ENCODE measurements around the gene AGAP2.
A peak's percentile ranks its signal among the peaks of the same experiment; 100 is the strongest.

Gene AGAP2

DNA sequence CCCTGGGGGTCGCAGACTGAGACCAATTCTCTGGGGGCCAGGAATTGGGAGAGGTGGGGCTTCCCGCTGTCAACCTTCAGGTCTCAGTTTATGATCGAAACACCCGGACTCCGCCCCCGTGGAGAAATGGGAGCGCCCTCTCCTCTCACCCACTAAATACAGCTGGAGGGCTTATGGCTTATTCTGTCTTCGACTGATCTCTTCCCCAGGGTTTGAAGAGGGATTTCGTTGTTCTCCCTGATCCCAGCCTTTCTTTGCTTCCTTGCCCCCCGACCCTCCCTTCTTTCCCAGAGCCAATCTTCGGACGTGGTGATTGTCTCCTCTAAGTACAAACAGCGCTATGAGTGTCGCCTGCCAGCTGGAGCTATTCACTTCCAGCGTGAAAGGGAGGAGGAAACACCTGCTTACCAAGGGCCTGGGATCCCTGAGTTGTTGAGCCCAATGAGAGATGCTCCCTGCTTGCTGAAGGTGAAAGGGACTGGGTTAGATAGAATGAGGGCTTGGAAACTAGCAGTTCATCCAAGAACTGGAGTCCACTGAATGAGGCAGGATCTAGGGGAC, 44.0 kb downstream of the AGAP2 start (continued):
- TF ChIP-seq, protein P1, sequence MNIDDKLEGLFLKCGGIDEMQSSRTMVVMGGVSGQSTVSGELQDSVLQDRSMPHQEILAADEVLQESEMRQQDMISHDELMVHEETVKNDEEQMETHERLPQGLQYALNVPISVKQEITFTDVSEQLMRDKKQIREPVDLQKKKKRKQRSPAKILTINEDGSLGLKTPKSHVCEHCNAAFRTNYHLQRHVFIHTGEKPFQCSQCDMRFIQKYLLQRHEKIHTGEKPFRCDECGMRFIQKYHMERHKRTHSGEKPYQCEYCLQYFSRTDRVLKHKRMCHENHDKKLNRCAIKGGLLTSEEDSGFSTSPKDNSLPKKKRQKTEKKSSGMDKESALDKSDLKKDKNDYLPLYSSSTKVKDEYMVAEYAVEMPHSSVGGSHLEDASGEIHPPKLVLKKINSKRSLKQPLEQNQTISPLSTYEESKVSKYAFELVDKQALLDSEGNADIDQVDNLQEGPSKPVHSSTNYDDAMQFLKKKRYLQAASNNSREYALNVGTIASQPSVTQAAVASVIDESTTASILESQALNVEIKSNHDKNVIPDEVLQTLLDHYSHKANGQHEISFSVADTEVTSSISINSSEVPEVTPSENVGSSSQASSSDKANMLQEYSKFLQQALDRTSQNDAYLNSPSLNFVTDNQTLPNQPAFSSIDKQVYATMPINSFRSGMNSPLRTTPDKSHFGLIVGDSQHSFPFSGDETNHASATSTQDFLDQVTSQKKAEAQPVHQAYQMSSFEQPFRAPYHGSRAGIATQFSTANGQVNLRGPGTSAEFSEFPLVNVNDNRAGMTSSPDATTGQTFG (tag by site-specific recombination; IDR thresholded peaks at IDR 0.05; ENCODE audit: borderline replicate concordance) = no peak
- TF ChIP-seq ZBTB20 (tag by site-specific recombination; IDR thresholded peaks at IDR 0.05) (peak; percentile 12; the same call in 1 of the 2 replicates), ZNF324 (tag by site-specific recombination; IDR thresholded peaks at IDR 0.05) (no peak), ZNF830 (tag by site-specific recombination; IDR thresholded peaks at IDR 0.05; ENCODE audit: low read depth) (no peak), ZNF707 (tag by site-specific recombination; IDR thresholded peaks at IDR 0.05) (no peak), ZNF837 (tag by site-specific recombination; IDR thresholded peaks at IDR 0.05) (no peak)

DNA sequence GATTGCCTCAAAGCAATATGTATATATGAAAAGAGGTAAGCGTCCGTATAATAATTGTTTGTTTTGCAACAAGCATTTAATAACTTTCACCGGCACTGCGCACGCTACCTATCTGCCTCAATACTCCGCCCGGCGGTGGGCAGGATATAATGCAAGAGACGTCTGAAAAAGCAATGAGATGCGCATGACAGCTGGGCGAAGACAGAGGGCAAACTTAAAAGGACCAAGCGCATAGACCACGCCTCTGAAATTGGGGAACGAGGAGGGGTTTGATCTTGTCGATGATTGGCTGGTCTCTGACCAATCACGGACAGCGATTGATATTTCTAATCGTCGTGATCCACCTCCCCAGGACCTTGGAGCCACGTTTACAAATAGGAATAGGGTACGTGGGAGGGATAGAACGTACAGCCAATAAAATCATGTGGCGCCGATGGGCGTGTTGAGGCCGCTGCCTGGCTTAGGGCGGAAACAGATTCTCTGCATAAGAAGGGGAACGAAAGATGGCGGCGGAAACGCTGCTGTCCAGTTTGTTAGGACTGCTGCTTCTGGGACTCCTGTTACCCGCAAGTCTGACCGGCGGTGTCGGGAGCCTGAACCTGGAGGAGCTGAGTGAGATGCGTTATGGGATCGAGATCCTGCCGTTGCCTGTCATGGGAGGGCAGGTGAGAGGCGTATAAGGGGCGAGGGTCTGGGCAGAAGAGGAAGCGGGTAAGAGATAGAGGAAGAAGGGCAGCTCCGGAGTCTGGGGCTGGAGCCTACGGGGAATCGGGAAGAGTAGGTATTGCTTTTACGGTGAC, 44.7 kb downstream of the AGAP2 start, which contains the start of gene OS9:
Gene OS9 (plus strand): TSS at position 474 of the 800 bp plus-strand sequence. CDS start 30 bp downstream, at position 504.
- POLR2A ChIA-PET = interaction anchor here (0.5 kb wide), 1 partner anchor 263 kb away, joined by 5 read pairs; the partner anchor contains the start of gene R3HDM2
- Histone ChIP-seq H3K27ac (ENCODE audit: extremely low read depth, low read depth, low read length) (no peak within 1 kb of the TSS; the same call in 1 of the 2 replicates), H3K36me3 (ENCODE audit: control insufficient read depth in 2 of 2, insufficient read depth in 1 of 2, low read length in 2 of 2) (peaks cover 5 to 31% of the 10 kb centered on the region in 2 experiments; a peak in 2 of 3 replicates), H3K9me3 (ENCODE audit: control insufficient read depth, insufficient read depth, low read depth, low read length) (no peaks in the 10 kb centered on the region), H3K4me3 (ENCODE audit: low read depth, low read length) (peak within 1 kb of the TSS; percentile 87), H3K4me1 (ENCODE audit: control insufficient read depth, insufficient read depth, low read length) (peaks cover 3% of the 10 kb centered on the region; the same call in 1 of the 2 replicates)
- CTCF ChIA-PET = interaction anchor here (0.6 to 2.5 kb wide), 12 partner anchors 9 to 500 kb away, joined by 3 to 12 read pairs (median 4); partner anchors contain the start of gene B4GALNT1
- TF ChIP-seq ZEB2 (tag by site-specific recombination; IDR thresholded peaks at IDR 0.05) = peak; percentile 44; the same call in 1 of the 2 replicates
- TF ChIP-seq ZBTB17 (tag by site-specific recombination; IDR thresholded peaks at IDR 0.05) = peak; percentile 85
- TF ChIP-seq ZNF394 (tag by site-specific recombination; IDR thresholded peaks at IDR 0.05; ENCODE audit: borderline replicate concordance) = peak; percentile 33; the same call in 1 of the 2 replicates
- peak; percentile 36; the same call in 1 of the 2 replicates for TF ChIP-seq ZNF341 (tag by site-specific recombination; IDR thresholded peaks at IDR 0.05; ENCODE audit: low read depth)
- peak; percentile 95 for TF ChIP-seq KLF9 (tag by site-specific recombination; IDR thresholded peaks at IDR 0.05; ENCODE audit: low read depth)
- TF ChIP-seq KLF10 (tag by site-specific recombination; IDR thresholded peaks at IDR 0.05) = peak; percentile 95
- TF ChIP-seq ZNF529 (tag by site-specific recombination; IDR thresholded peaks at IDR 0.05; ENCODE audit: insufficient replicate concordance) = no peak
- peak; percentile 97 for TF ChIP-seq ZNF335 (tag by site-specific recombination; conservative IDR thresholded peaks at IDR 0.05)
- 0 out of 2 replicates have a peak, but pooled peaks have one; percentile 10 for TF ChIP-seq GLIS2 (tag by site-specific recombination; IDR thresholded peaks at IDR 0.05)
- TF ChIP-seq, protein P2, sequence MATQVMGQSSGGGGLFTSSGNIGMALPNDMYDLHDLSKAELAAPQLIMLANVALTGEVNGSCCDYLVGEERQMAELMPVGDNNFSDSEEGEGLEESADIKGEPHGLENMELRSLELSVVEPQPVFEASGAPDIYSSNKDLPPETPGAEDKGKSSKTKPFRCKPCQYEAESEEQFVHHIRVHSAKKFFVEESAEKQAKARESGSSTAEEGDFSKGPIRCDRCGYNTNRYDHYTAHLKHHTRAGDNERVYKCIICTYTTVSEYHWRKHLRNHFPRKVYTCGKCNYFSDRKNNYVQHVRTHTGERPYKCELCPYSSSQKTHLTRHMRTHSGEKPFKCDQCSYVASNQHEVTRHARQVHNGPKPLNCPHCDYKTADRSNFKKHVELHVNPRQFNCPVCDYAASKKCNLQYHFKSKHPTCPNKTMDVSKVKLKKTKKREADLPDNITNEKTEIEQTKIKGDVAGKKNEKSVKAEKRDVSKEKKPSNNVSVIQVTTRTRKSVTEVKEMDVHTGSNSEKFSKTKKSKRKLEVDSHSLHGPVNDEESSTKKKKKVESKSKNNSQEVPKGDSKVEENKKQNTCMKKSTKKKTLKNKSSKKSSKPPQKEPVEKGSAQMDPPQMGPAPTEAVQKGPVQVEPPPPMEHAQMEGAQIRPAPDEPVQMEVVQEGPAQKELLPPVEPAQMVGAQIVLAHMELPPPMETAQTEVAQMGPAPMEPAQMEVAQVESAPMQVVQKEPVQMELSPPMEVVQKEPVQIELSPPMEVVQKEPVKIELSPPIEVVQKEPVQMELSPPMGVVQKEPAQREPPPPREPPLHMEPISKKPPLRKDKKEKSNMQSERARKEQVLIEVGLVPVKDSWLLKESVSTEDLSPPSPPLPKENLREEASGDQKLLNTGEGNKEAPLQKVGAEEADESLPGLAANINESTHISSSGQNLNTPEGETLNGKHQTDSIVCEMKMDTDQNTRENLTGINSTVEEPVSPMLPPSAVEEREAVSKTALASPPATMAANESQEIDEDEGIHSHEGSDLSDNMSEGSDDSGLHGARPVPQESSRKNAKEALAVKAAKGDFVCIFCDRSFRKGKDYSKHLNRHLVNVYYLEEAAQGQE (tag by site-specific recombination; IDR thresholded peaks at IDR 0.05) = peak; percentile 93
- peak; percentile 73 for TF ChIP-seq ZFHX2 (tag by site-specific recombination; conservative IDR thresholded peaks at IDR 0.05)
- TF ChIP-seq ZFP37 (tag by site-specific recombination; IDR thresholded peaks at IDR 0.05) = 0 out of 2 replicates have a peak, but pooled peaks have one; percentile 29
- no peak for TF ChIP-seq HOXA7 (CRISPR knock-in tag; IDR thresholded peaks at IDR 0.05; ENCODE audit: borderline replicate concordance)
- peak; percentile 81 for TF ChIP-seq KLF8 (tag by site-specific recombination; IDR thresholded peaks at IDR 0.05)
- TF ChIP-seq ZNF571 (tag by site-specific recombination; IDR thresholded peaks at IDR 0.05) = no peak
- TF ChIP-seq ZNF132 (tag by site-specific recombination; IDR thresholded peaks at IDR 0.05; ENCODE audit: borderline replicate concordance) = no peak
- peak; percentile 94 for TF ChIP-seq KLF16 (tag by site-specific recombination; IDR thresholded peaks at IDR 0.05)
- TF ChIP-seq GLI2 (tag by site-specific recombination; IDR thresholded peaks at IDR 0.05; ENCODE audit: borderline replicate concordance, low read depth) = no peak
- TF ChIP-seq EGR2 (tag by site-specific recombination; IDR thresholded peaks at IDR 0.05; ENCODE audit: low read depth) = peak; percentile 38; the same call in 1 of the 2 replicates
- TF ChIP-seq, protein P3, sequence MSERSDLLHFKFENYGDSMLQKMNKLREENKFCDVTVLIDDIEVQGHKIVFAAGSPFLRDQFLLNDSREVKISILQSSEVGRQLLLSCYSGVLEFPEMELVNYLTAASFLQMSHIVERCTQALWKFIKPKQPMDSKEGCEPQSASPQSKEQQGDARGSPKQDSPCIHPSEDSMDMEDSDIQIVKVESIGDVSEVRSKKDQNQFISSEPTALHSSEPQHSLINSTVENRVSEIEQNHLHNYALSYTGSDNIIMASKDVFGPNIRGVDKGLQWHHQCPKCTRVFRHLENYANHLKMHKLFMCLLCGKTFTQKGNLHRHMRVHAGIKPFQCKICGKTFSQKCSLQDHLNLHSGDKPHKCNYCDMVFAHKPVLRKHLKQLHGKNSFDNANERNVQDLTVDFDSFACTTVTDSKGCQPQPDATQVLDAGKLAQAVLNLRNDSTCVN (tag by site-specific recombination; optimal IDR thresholded peaks at IDR 0.05) = peak; percentile 3
- no peak for TF ChIP-seq ZNF184 (tag by site-specific recombination; IDR thresholded peaks at IDR 0.05)
- peak; percentile 77; the same call in 1 of the 2 replicates for TF ChIP-seq ZNF2 (tag by site-specific recombination; IDR thresholded peaks at IDR 0.05)
